ENCODE measurements around the gene PDE3A. TPM values are rescaled to one million over a fixed set of nuclear protein-coding genes. Genes with fewer than 3 reads are reported as not detected.
A peak's percentile ranks its signal among the peaks of the same experiment; 100 is the strongest.
"Not testable (repeated sequence)": the region's sequence is repeated elsewhere in the genome, so short reads cannot be mapped to it uniquely, and the experiment has no call there.

PDE3A gene
- polyA plus RNA-seq, 4 donors, result 24.5 to 34.0 (median 26.5) TPM

DNA sequence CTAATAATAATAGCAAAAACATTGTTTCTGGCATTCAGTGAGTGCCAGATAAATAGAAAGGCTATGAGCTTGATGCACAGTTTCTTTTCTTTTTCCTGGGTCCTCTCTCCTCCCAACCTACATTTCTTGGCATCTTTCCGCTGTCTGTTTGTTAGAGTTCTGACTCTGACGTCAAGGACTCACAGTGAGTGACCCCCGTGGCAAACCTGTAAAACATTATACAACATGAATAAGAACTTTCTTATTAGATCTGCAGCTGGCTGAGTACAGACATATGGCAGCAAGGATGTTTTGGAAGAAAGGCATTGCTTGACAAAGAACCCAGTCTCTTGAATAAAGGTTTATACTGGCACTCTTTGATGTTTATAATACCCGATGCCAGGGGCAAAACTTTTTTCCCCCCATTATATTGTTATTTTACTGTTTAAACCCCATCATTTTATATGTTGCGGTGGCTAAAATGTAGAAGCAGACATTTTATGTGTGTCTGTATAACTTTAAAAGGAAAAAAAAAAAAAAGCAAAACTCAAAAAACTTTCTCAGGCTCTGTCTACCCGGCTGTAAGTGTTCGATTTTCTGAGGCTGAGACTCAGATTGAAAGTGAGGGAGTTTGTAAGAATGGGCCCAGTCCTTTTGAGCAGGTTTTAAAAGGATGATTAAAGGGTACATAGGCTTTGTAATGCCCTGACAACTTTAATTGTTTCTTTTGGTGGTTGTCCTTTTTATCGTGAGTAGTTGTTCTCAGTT, 159.3 kb downstream of the PDE3A start:
- peak in 1 of 4 donors; percentile 23 for DNase-seq (ENCODE audit: low read depth in 4 of 4, low spot score in 3 of 4)

DNA sequence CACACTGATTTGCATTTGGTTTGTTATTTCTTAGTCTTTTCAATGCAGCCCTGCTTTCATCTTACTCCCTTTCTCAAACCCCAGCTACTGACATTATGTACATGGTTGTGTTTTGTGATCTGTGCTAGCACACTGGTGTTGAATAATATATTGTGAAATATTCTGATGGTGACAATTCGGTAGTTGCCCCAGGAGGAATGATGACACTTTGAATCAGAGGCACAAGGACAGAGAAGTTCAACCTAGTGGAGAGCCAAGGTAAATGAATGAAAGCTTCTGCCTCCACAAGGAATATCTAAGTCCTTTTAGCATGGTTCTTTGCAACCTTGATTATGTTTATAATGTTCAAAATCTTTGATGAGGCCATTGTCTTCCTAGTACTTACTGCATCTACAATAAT, 159.9 kb downstream of the PDE3A start:
- no peak for DNase-seq (ENCODE audit: low read depth in 4 of 4, low spot score in 3 of 4)

DNA sequence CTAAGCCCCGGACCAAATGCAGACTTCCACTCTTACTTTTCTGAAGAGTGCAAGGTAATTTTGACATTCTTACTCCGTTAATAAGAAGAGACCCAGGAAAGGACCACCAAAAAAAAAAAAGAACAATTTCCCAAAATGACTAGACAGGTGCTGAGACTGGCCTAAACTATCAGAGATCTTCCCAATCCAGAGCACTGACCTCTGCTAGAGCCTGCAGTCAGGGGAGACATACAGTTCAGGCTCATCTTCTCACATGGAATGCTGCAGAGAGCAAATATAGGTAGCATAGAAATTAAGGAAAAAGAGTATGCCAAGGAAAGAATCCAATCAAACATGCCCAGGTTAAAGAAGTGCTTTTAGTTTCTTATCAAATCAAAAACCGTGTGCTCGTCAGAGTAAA, 177.9 kb downstream of the PDE3A start:
- no peak for DNase-seq (ENCODE audit: low read depth in 4 of 4, low spot score in 3 of 4)

- peak in 3 of 4 donors; percentile 46 to 69 (median 60) for DNase-seq (ENCODE audit: low read depth in 4 of 4, low spot score in 3 of 4)
These were observed 179.7 kb downstream of the PDE3A start for GRCh38 chr12:20547816-20548575.

DNA sequence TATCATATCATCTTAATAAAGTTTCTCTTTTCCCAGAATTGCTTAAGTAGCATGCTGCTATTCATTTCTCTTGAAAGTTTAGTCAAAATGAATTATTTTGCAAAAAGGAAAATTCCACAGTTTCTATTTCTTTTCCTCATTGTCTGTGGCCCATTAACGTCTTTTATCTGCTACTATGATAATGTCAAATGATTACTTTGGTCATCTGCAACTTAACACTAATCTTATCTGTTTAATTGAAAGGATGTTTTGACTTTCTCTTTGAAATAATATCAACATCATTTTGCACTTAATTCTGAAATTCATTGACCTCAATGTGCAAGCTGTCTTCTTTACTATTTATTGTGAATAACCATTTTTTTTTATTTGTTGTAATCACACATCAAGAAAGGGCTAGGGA, 180.3 kb downstream of the PDE3A start:
- no peak for DNase-seq (ENCODE audit: low read depth in 4 of 4, low spot score in 3 of 4)

- peak in 2 of 4 donors; percentile 45 to 51 for DNase-seq (ENCODE audit: low read depth in 4 of 4, low spot score in 3 of 4)
These were observed 180.9 kb downstream of the PDE3A start for GRCh38 chr12:20549108-20549719.

DNA sequence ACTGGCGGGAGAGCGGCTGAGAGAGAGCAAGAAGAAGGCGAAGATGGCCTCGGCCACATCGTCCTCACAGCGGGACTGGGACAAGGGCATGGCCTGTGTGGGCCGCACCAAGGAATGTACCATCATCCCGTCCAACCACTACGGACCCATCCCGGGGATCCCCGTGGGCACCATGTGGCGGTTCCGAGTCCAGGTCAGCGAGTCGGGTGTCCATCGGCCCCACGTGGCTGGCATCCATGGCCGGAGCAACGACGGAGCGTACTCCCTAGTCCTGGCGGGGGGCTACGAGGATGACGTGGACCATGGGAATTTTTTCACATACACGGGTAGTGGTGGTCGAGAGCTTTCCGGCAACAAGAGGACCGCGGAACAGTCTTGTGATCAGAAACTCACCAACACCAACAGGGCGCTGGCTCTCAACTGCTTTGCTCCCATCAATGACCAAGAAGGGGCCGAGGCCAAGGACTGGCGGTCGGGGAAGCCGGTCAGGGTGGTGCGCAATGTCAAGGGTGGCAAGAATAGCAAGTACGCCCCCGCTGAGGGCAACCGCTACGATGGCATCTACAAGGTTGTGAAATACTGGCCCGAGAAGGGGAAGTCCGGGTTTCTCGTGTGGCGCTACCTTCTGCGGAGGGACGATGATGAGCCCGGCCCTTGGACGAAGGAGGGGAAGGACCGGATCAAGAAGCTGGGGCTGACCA, 183.6 kb downstream of the PDE3A start:
- DNase-seq (ENCODE audit: low read depth in 4 of 4, low spot score in 3 of 4), result not testable (repeated sequence)

DNA sequence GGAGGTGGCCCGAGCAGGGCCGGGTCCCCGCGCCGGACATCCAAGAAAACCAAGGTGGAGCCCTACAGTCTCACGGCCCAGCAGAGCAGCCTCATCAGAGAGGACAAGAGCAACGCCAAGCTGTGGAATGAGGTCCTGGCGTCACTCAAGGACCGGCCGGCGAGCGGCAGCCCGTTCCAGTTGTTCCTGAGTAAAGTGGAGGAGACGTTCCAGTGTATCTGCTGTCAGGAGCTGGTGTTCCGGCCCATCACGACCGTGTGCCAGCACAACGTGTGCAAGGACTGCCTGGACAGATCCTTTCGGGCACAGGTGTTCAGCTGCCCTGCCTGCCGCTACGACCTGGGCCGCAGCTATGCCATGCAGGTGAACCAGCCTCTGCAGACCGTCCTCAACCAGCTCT, 184.2 kb downstream of the PDE3A start:
- not testable (repeated sequence) for DNase-seq (ENCODE audit: low read depth in 4 of 4, low spot score in 3 of 4)

GRCh38 chr12:20555015-20555414, 186.7 kb downstream of the PDE3A start:
- no peak for DNase-seq (ENCODE audit: low read depth in 4 of 4, low spot score in 3 of 4)

DNA sequence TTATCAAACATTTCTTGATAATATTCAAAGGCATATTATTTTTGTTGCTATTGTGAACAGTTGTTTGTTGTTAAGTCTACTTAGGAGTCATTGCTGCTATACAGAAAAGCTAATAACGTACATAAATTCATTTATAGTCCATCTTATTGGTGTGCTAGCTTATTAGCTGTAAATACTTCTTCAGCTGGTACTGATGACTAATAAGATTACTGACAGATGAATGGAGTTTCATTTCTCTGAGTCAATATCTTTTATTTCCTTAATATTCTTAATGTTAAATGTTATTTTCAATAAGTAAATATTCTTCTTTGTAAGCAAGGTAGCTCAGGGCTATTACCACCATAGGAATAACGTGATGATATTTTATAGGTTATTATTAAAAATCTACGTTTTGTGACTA, 187.4 kb downstream of the PDE3A start:
- no peak for DNase-seq (ENCODE audit: low read depth in 4 of 4, low spot score in 3 of 4)

DNA sequence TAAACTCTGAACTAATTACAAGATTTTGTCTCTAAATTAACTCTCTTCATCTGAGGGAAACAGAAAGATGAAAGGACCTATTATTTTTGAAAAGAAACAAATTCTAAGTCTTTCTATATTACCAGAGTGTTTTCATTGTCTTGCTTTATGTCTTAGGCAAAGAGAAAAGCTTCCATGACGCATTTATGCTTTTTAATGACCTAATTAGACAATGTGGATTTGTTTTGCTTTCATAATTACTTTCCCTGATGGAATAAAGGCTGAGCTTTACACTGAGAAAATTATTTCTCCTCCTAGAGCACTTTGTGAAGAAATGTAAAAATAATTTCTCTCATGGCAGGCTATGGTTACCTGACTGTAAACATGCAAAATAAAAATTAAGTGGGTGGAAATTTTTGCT, 188.8 kb downstream of the PDE3A start:
- DNase-seq (ENCODE audit: low read depth in 4 of 4, low spot score in 3 of 4), result no peak

- DNase-seq (ENCODE audit: low read depth in 4 of 4, low spot score in 3 of 4), result no peak
These were observed 192.6 kb downstream of the PDE3A start for GRCh38 chr12:20560935-20561334.

GRCh38 chr12:20561871-20562270, 193.5 kb downstream of the PDE3A start:
- DNase-seq (ENCODE audit: low read depth in 4 of 4, low spot score in 3 of 4), result peak in 1 of 4 donors; percentile 12

- no peak for DNase-seq (ENCODE audit: low read depth in 4 of 4, low spot score in 3 of 4)
These were observed 199.1 kb downstream of the PDE3A start for GRCh38 chr12:20567413-20567812.

DNA sequence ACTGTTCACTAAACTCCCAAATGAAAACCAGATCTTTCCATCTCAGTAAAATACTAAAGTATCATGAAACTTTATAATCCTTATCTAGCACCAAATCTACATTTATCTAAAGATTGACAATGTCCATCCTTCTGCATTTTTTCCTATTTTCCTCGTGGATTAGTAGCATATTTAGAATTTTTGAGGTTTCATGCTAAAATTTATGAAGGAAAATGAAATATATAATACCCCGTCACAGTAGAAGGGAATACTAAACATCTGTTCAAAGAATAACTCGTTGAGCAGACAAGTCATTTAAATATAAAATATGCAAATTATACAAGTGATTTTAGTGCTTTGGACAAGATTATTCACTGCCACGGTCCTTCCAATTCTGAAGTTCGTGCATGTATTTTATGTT, 204.1 kb downstream of the PDE3A start:
- no peak for DNase-seq (ENCODE audit: low read depth in 4 of 4, low spot score in 3 of 4)

DNA sequence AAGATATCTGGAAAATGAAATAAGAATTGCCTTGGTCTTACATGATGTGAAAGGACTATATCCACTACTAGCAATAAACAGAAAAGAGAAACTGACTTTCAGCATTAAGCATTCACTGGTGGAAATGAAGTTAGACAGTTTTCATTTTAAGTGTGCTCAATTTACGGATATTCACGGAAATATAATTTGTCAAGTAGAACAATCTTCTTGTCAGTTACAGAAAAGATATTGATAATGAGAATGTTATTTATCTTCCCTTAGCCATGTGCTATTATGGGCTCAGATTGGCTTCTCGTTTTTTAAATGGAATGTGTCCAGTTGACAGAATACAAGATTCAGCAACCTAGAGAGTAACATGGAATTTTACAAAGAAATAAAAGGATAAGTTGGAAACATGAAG, 208.2 kb downstream of the PDE3A start:
- no peak for DNase-seq (ENCODE audit: low read depth in 4 of 4, low spot score in 3 of 4)

GRCh38 chr12:20577054-20577453, 208.7 kb downstream of the PDE3A start:
- no peak for DNase-seq (ENCODE audit: low read depth in 4 of 4, low spot score in 3 of 4)

DNA sequence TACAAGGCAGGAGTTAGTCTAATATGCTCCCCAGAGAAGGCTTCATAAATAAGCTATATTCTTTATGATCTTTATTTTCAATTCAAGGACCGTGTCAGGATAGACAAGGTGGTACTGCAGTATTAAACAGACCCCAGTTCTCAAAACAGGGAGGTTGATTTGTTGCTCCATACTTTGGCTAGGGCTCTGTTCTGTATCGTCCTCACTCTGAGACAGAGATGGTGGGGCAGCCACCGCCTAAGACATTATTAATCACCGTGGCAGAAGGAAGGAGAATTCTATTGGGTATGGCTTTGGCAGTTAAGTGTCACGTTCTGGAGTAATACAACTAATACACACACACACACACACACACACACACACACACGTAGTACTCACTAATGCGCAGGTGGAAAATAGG, 209.8 kb downstream of the PDE3A start:
- no peak for DNase-seq (ENCODE audit: low read depth in 4 of 4, low spot score in 3 of 4)

GRCh38 chr12:20585055-20585625, 216.8 kb downstream of the PDE3A start:
- DNase-seq (ENCODE audit: low read depth in 4 of 4, low spot score in 3 of 4), result no peak

- no peak for DNase-seq (ENCODE audit: low read depth in 4 of 4, low spot score in 3 of 4)
These were observed 217.6 kb downstream of the PDE3A start for GRCh38 chr12:20585913-20586312.

- no peak for DNase-seq (ENCODE audit: low read depth in 4 of 4, low spot score in 3 of 4)
These were observed 219.7 kb downstream of the PDE3A start for GRCh38 chr12:20588042-20588441.
